Fibroblast of skin of right biceps (primary cell): ENCODE results near the gene AFF3.
A peak's percentile ranks its signal among the peaks of the same experiment; 100 is the strongest.

Experiments
- DNase-seq: peaks from one replicate; pipeline ENCODE4 v3.0.0-alpha.2; 2013

AFF3 gene

GRCh38 chr2:99571954-99572353, 570.4 kb downstream of the AFF3 start:
- peak; percentile 35 for DNase-seq

- DNase-seq: peak; percentile 11
These were observed 570.9 kb downstream of the AFF3 start for GRCh38 chr2:99571533-99571932.

- DNase-seq: no peak
These were observed 571.4 kb downstream of the AFF3 start for GRCh38 chr2:99571021-99571420.

- no peak for DNase-seq
These were observed 573.0 kb downstream of the AFF3 start for GRCh38 chr2:99569386-99569785.

- no peak for DNase-seq
These were observed 577.2 kb downstream of the AFF3 start for GRCh38 chr2:99565227-99565626.

- peak; percentile 41 for DNase-seq
These were observed 579.9 kb downstream of the AFF3 start for GRCh38 chr2:99562516-99562915.

GRCh38 chr2:99561804-99562203, 580.6 kb downstream of the AFF3 start:
- no peak for DNase-seq

- DNase-seq: peak; percentile 72
These were observed 583.2 kb downstream of the AFF3 start for GRCh38 chr2:99559075-99559662.

GRCh38 chr2:99555404-99555803, 587.0 kb downstream of the AFF3 start:
- DNase-seq: no peak

- no peak for DNase-seq
These were observed 587.5 kb downstream of the AFF3 start for GRCh38 chr2:99554871-99555270.

- DNase-seq: no peak
These were observed 588.2 kb downstream of the AFF3 start for GRCh38 chr2:99554238-99554637.

- DNase-seq: no peak
These were observed 589.9 kb downstream of the AFF3 start for GRCh38 chr2:99552529-99552928.

- no peak for DNase-seq
These were observed 592.0 kb downstream of the AFF3 start for GRCh38 chr2:99550368-99550767.

- no peak for DNase-seq
These were observed 596.8 kb downstream of the AFF3 start for GRCh38 chr2:99545604-99546003.

- peak; percentile 64 for DNase-seq
These were observed 597.3 kb downstream of the AFF3 start for GRCh38 chr2:99545066-99545465.

GRCh38 chr2:99544608-99545007, 597.8 kb downstream of the AFF3 start:
- DNase-seq: no peak

- peak; percentile 16 for DNase-seq
These were observed 599.1 kb downstream of the AFF3 start for GRCh38 chr2:99543247-99543646.

- no peak for DNase-seq
These were observed 604.4 kb downstream of the AFF3 start for GRCh38 chr2:99537910-99538485.

- DNase-seq: no peak
These were observed 618.3 kb downstream of the AFF3 start for GRCh38 chr2:99524056-99524455.

- DNase-seq: no peak
These were observed 620.2 kb downstream of the AFF3 start for GRCh38 chr2:99522157-99522556.

- peak; percentile 13 for DNase-seq
These were observed 621.6 kb downstream of the AFF3 start for GRCh38 chr2:99520813-99521212.

- no peak for DNase-seq
These were observed 622.2 kb downstream of the AFF3 start for GRCh38 chr2:99520195-99520594.

GRCh38 chr2:99514357-99514756, 628.0 kb downstream of the AFF3 start:
- no peak for DNase-seq

GRCh38 chr2:99512181-99512591, 630.2 kb downstream of the AFF3 start:
- DNase-seq: no peak

- no peak for DNase-seq
These were observed 633.0 kb downstream of the AFF3 start for GRCh38 chr2:99509387-99509786.
